ENCODE results near the gene DVL2. TPM values are rescaled to one million over a fixed set of nuclear protein-coding genes. Genes with fewer than 3 reads are reported as not detected.

DVL2 gene
- total and polyA plus RNA-seq, 7 donors, result 12.0 to 56.2 (median 36.4) TPM

GRCh38 chr17:7263801-7264078 is 29.4 kb upstream of the DVL2 start:
- H3K4me3 ChIP-seq, result peak overlapping the region in 1 of 4 donors; percentile 23

GRCh38 chr17:7262935-7263800 is 28.9 kb upstream of the DVL2 start:
- DNase-seq, result no peak
- TF ChIP-seq POLR2AphosphoS5 (IDR thresholded peaks at IDR 0.05), result no peak
- TF ChIP-seq EP300 (IDR thresholded peaks at IDR 0.05), result no peak
- TF ChIP-seq POLR2A (IDR thresholded peaks at IDR 0.05), result peak in 1 of 2 donors; percentile 31
- TF ChIP-seq, protein P1, sequence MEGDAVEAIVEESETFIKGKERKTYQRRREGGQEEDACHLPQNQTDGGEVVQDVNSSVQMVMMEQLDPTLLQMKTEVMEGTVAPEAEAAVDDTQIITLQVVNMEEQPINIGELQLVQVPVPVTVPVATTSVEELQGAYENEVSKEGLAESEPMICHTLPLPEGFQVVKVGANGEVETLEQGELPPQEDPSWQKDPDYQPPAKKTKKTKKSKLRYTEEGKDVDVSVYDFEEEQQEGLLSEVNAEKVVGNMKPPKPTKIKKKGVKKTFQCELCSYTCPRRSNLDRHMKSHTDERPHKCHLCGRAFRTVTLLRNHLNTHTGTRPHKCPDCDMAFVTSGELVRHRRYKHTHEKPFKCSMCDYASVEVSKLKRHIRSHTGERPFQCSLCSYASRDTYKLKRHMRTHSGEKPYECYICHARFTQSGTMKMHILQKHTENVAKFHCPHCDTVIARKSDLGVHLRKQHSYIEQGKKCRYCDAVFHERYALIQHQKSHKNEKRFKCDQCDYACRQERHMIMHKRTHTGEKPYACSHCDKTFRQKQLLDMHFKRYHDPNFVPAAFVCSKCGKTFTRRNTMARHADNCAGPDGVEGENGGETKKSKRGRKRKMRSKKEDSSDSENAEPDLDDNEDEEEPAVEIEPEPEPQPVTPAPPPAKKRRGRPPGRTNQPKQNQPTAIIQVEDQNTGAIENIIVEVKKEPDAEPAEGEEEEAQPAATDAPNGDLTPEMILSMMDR (IDR thresholded peaks at IDR 0.05), result no peak
- peak overlapping the region in 3 of 4 donors; percentile 9 to 23 (median 23) for H3K4me3 ChIP-seq
- no peaks in the 10 kb centered on the region for H3K9me3 ChIP-seq
- intact Hi-C loops (cut with DNase I), result loop anchor here (5.0 kb wide), 2 partner anchors 39 to 79 kb away; no protein-coding TSS in a partner anchor
- peaks cover 28 to 66% (median 55%) of the 10 kb centered on the region in 3 donors for H3K27me3 ChIP-seq
- H3K27ac ChIP-seq, result peak overlapping the region in 2 of 4 donors; percentile 18 to 37
- H3K36me3 ChIP-seq, result peaks cover 0 to 18% (median 8%) of the 10 kb centered on the region in 4 donors
- WGBS, 2 donors, result 3 to 7% methylated on average over 26 of the region's 26 CpGs
- H3K4me1 ChIP-seq, result peaks cover 0 to 34% (median 25%) of the 10 kb centered on the region in 4 donors

More at GRCh38 chr17:7263801-7264078, 29.4 kb upstream of the DVL2 start:
- H3K9me3 ChIP-seq, result no peaks in the 10 kb centered on the region
- no peak overlapping the region for H3K27ac ChIP-seq
- intact Hi-C loops (cut with DNase I), result loop anchor here (5.0 kb wide), 2 partner anchors 39 to 79 kb away; no protein-coding TSS in a partner anchor
- TF ChIP-seq POLR2AphosphoS5 (IDR thresholded peaks at IDR 0.05) (no peak), EP300 (IDR thresholded peaks at IDR 0.05) (no peak), POLR2A (IDR thresholded peaks at IDR 0.05) (no peak)
- TF ChIP-seq, protein P1 (IDR thresholded peaks at IDR 0.05), result no peak
- 10 to 37% methylated on average over 4 of the region's 4 CpGs for WGBS, 2 donors
- H3K4me1 ChIP-seq, result peaks cover 0 to 34% (median 25%) of the 10 kb centered on the region in 4 donors
- peaks cover 28 to 66% (median 55%) of the 10 kb centered on the region in 3 donors for H3K27me3 ChIP-seq
- peaks cover 0 to 12% (median 4%) of the 10 kb centered on the region in 4 donors for H3K36me3 ChIP-seq
- no peak for DNase-seq

DNA sequence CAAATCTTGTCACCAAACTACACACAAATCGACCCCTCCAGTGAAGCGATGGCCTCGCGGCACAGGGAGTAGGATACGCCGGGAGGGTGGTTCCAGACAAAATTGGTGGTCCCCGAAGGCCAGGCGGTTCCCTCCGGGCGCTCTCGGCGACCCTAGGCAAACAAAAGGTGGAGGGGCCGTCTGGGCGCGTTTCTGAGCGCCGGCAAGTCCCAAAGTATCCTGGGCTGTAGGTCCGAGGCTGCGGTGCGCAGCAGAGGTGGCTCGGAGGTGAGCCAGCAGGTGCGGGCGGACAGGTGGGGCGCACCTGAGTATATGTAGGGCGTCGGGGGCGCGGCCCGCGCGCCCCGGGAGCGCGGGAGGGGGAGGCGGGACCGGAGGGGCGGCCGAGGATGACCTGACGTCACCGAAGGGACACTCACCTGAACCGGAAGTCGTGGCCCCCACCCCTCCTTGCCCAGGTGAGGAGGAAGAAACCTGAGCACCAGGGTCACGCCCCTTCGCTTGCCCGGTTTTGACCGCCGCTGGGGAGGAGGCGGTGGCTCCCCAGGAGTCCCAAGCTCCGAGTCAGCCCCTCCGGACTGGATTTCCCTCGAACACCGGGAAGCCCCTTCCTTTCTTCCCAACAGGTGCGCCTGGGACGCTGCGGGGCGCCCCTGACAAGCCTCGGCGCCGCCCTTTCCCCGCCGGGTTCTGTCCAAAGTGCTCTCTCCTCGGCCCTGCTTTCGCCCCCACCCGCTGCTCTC is 28.0 kb upstream of the DVL2 start, which contains the start of gene CLDN7:
Gene CLDN7 (minus strand): TSS at position 287 of the 743 bp plus-strand sequence. CDS start 435 bp downstream, outside the sequence.
- H3K4me3 ChIP-seq, result peak within 1 kb of the TSS; percentile 14 to 50 (median 36)
- H3K27me3 ChIP-seq, result peaks cover 28 to 61% (median 55%) of the 10 kb centered on the region in 3 donors
- peaks cover 0 to 34% (median 25%) of the 10 kb centered on the region in 4 donors for H3K4me1 ChIP-seq
- 2 to 5% methylated on average over 64 of the region's 64 CpGs for WGBS, 2 donors
- no peak for DNase-seq
- H3K36me3 ChIP-seq, result peaks cover 5 to 26% (median 12%) of the 10 kb centered on the region in 4 donors
- H3K9me3 ChIP-seq, result no peaks in the 10 kb centered on the region
- TF ChIP-seq EP300 (IDR thresholded peaks at IDR 0.05) (no peak), POLR2A (IDR thresholded peaks at IDR 0.05) (peak in 1 of 2 donors; percentile 61), POLR2AphosphoS5 (IDR thresholded peaks at IDR 0.05) (peak in 1 of 4 donors; percentile 69)
- TF ChIP-seq, protein P1 (IDR thresholded peaks at IDR 0.05), result no peak
- peak within 1 kb of the TSS in 3 of 4 donors; percentile 18 to 45 (median 37) for H3K27ac ChIP-seq
- intact Hi-C loops (cut with DNase I), result loop anchor here (5.0 kb wide), 2 partner anchors 40 to 80 kb away; no protein-coding TSS in a partner anchor

DNA sequence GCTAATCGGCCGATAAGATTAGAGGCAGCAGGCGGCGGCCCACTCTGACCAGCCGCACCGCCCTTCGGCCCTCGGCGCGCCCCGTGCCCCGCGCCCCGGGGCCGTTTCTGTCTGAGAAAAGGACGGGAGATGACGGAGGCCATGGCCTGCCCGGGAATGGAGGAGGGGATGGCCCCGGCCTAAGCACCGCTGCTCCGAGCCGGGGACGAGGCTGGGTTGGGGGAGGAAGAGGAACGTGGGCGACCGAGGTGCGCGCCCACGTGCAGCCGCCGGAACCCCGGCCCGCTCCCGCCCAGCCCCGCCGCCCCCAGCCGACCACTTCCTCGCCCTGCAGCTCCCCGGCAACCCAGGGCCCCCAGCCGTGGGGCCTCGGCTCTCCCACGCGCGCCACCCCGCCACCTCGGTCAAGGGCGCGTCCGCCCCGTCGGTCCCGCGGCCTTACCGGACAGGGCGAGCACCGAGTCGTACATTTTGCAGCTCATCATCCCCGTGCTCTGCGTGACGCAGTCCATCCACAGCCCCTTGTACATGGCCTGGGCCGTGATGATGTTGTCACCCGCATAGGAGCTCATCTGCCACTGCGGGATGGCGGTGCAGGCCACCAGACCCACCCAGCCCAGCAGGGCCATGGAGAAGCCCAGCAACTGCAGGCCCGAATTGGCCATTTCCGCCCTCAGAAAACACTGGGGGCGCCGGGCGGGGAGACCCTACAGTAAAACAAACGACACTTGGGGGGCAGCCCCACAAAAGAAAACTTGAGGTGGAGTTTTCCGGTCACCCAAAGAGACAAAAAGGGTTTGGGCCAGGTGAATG is 27.3 kb upstream of the DVL2 start:
- Histone ChIP-seq H3K27me3 (peaks cover 28 to 59% (median 55%) of the 10 kb centered on the region in 3 donors), H3K27ac (peak overlapping the region in 3 of 4 donors; percentile 15 to 45 (median 18)), H3K4me3 (peak overlapping the region; percentile 14 to 50 (median 36)), H3K4me1 (peaks cover 0 to 34% (median 25%) of the 10 kb centered on the region in 4 donors), H3K9me3 (no peaks in the 10 kb centered on the region), H3K36me3 (peaks cover 5 to 33% (median 17%) of the 10 kb centered on the region in 4 donors)
- intact Hi-C loops (cut with DNase I), result loop anchor here (5.0 kb wide), 2 partner anchors 41 to 81 kb away; no protein-coding TSS in a partner anchor
- no peak for DNase-seq
- TF ChIP-seq, protein P1 (IDR thresholded peaks at IDR 0.05), result no peak
- TF ChIP-seq EP300 (IDR thresholded peaks at IDR 0.05) (no peak), POLR2A (IDR thresholded peaks at IDR 0.05) (no peak), POLR2AphosphoS5 (IDR thresholded peaks at IDR 0.05) (no peak)
- WGBS, 2 donors, result 3 to 4% methylated on average over 71 of the region's 71 CpGs

Measured in sigmoid colon (tissue), 7 donors.